ENCODE results near the gene CELF2. TPM values are rescaled to one million over a fixed set of nuclear protein-coding genes. Genes with fewer than 3 reads are reported as not detected.

Gene CELF2
- total and polyA plus RNA-seq, 10 donors = 13.5 to 180 (median 105) TPM

- WGBS, 5 donors = 72 to 84% (median 79%) methylated on average over 5 of the region's 5 CpGs
- no peak overlapping the region for H3K4me3 ChIP-seq
These were observed 363.8 kb downstream of the CELF2 start for GRCh38 chr10:11381511-11381910.

GRCh38 chr10:11382187-11382586, 364.5 kb downstream of the CELF2 start:
- intact Hi-C loops (cut with DNase I; ENCODE audit: low total_unique reads) = no loop called here
- H3K27me3 ChIP-seq (replicated peaks in 1 of 7) = no peaks in the 10 kb centered on the region
- no peaks in the 10 kb centered on the region for H3K9me3 ChIP-seq
- TF ChIP-seq POLR2A (IDR thresholded peaks at IDR 0.05) = no peak
- TF ChIP-seq POLR2AphosphoS5 (IDR thresholded peaks at IDR 0.05) = no peak
- TF ChIP-seq, protein P1, sequence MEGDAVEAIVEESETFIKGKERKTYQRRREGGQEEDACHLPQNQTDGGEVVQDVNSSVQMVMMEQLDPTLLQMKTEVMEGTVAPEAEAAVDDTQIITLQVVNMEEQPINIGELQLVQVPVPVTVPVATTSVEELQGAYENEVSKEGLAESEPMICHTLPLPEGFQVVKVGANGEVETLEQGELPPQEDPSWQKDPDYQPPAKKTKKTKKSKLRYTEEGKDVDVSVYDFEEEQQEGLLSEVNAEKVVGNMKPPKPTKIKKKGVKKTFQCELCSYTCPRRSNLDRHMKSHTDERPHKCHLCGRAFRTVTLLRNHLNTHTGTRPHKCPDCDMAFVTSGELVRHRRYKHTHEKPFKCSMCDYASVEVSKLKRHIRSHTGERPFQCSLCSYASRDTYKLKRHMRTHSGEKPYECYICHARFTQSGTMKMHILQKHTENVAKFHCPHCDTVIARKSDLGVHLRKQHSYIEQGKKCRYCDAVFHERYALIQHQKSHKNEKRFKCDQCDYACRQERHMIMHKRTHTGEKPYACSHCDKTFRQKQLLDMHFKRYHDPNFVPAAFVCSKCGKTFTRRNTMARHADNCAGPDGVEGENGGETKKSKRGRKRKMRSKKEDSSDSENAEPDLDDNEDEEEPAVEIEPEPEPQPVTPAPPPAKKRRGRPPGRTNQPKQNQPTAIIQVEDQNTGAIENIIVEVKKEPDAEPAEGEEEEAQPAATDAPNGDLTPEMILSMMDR (IDR thresholded peaks at IDR 0.05 in 8 of 11, conservative IDR thresholded peaks at IDR 0.05 in 3 of 11) = no peak
- no peaks in the 10 kb centered on the region for H3K36me3 ChIP-seq
- H3K4me1 ChIP-seq = peaks cover 0 to 8% (median 0%) of the 10 kb centered on the region in 6 donors
- H3K4me3 ChIP-seq = no peak overlapping the region
- DNase-seq = no peak
- 69 to 84% (median 79%) methylated on average over 5 to 10 of the region's 10 CpGs for WGBS, 5 donors
- H3K27ac ChIP-seq = no peak overlapping the region

More at GRCh38 chr10:11381511-11381910, 363.8 kb downstream of the CELF2 start:
- Histone ChIP-seq H3K9me3 (no peaks in the 10 kb centered on the region), H3K27me3 (replicated peaks in 1 of 7) (no peaks in the 10 kb centered on the region), H3K4me1 (peaks cover 0 to 8% (median 0%) of the 10 kb centered on the region in 6 donors), H3K36me3 (no peaks in the 10 kb centered on the region), H3K27ac (no peak overlapping the region)
- DNase-seq = no peak
- TF ChIP-seq POLR2AphosphoS5 (IDR thresholded peaks at IDR 0.05) = no peak
- TF ChIP-seq POLR2A (IDR thresholded peaks at IDR 0.05) = no peak
- TF ChIP-seq, protein P1 (IDR thresholded peaks at IDR 0.05 in 8 of 11, conservative IDR thresholded peaks at IDR 0.05 in 3 of 11) = no peak
- intact Hi-C loops (cut with DNase I; ENCODE audit: low total_unique reads) = no loop called here

DNA sequence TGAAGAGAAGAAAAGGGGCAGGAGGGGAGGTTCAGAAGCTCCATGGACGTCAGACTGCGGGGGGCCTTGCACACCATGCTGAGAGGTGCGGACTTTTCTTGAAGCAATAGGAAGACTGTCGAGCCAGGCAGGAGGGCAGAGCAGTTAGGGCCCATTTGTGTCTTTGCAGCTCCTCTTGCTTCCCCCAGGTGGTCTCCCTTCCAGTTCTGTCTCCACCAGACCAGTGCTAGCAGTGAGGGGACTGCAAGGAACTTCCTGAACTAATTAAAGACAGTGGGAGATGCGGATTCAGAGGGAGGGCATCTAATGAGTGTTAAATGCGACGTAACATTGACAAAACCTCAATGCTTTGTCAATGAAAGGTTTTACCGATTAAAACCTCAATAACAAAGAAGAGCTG, 368.4 kb downstream of the CELF2 start:
- intact Hi-C loops (cut with DNase I; ENCODE audit: low total_unique reads) = no loop called here
- no peak overlapping the region for H3K27ac ChIP-seq
- H3K36me3 ChIP-seq = no peaks in the 10 kb centered on the region
- TF ChIP-seq POLR2A (IDR thresholded peaks at IDR 0.05) = no peak
- TF ChIP-seq, protein P1 (IDR thresholded peaks at IDR 0.05 in 8 of 11, conservative IDR thresholded peaks at IDR 0.05 in 3 of 11) = no peak
- TF ChIP-seq POLR2AphosphoS5 (IDR thresholded peaks at IDR 0.05) = no peak
- H3K4me3 ChIP-seq = no peak overlapping the region
- no peaks in the 10 kb centered on the region for H3K27me3 ChIP-seq (replicated peaks in 1 of 7)
- no peaks in the 10 kb centered on the region for H3K4me1 ChIP-seq
- 74 to 94% (median 83%) methylated on average over 8 of the region's 8 CpGs for WGBS, 5 donors
- DNase-seq = no peak
- no peaks in the 10 kb centered on the region for H3K9me3 ChIP-seq

Data from spleen (tissue), 11 donors.